Measurements from ENCODE around the gene IPO9. TPM values are rescaled to one million over a fixed set of nuclear protein-coding genes. Genes with fewer than 3 reads are reported as not detected.

Gene IPO9
- total RNA-seq, 1 donor from 2014 or later, result 9.3 TPM

DNA sequence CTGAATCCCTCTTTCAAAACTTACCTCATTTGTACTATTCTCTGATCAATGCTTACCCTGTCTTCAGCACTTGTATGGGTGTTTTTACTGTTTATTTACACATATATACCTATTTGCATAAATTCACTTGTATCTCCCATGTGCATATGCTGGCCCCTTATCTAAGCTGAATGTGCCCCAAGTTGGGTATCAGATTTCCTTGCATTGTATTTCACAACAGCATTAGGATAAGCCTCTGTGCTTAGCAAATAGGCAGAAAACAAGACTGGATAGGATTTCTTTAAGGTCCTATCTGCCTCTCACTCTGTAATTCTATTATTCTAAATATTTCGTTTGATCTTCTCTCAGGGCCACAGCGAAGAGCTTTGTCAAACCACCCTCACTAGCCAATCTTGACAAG, 45.9 kb upstream of the IPO9 start:
- no peak overlapping the region for H3K4me3 ChIP-seq
- H3K9me3 ChIP-seq, result no peaks in the 10 kb centered on the region
- no peaks in the 10 kb centered on the region for H3K27me3 ChIP-seq
- peak overlapping the region; percentile 9 to 84 for H3K27ac ChIP-seq
- DNase-seq (ENCODE audit: low spot score in 2 of 2), result no peak
- H3K36me3 ChIP-seq, result peaks cover 74 to 75% of the 10 kb centered on the region in 2 donors
- H3K4me1 ChIP-seq, result peaks cover 19 to 50% of the 10 kb centered on the region in 2 donors
- TF ChIP-seq, protein P1, sequence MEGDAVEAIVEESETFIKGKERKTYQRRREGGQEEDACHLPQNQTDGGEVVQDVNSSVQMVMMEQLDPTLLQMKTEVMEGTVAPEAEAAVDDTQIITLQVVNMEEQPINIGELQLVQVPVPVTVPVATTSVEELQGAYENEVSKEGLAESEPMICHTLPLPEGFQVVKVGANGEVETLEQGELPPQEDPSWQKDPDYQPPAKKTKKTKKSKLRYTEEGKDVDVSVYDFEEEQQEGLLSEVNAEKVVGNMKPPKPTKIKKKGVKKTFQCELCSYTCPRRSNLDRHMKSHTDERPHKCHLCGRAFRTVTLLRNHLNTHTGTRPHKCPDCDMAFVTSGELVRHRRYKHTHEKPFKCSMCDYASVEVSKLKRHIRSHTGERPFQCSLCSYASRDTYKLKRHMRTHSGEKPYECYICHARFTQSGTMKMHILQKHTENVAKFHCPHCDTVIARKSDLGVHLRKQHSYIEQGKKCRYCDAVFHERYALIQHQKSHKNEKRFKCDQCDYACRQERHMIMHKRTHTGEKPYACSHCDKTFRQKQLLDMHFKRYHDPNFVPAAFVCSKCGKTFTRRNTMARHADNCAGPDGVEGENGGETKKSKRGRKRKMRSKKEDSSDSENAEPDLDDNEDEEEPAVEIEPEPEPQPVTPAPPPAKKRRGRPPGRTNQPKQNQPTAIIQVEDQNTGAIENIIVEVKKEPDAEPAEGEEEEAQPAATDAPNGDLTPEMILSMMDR (IDR thresholded peaks at IDR 0.05), result no peak
- intact Hi-C loops (cut with DNase I), result no loop called here

DNA sequence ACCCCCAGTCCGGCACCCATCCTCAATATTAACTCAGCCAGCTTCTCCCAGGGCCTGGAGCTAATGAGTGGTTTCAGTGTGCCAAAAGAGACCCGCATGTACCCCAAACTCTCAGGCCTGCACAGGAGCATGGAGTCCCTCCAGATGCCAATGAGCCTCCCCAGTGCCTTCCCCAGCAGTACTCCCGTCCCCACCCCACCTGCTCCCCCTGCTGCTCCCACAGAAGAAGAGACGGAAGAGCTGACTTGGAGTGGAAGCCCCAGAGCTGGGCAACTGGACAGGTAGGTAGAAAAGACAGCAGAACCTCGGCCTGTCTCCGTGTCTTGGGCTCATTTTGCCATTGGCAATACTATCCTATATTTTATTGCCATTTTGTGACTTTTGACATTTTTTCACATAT, 45.4 kb upstream of the IPO9 start:
- no peak overlapping the region for H3K4me3 ChIP-seq
- H3K9me3 ChIP-seq, result no peaks in the 10 kb centered on the region
- DNase-seq (ENCODE audit: low spot score in 2 of 2), result no peak
- peaks cover 79 to 80% of the 10 kb centered on the region in 2 donors for H3K36me3 ChIP-seq
- H3K27ac ChIP-seq, result peak overlapping the region; percentile 9 to 84
- no peaks in the 10 kb centered on the region for H3K27me3 ChIP-seq
- peaks cover 19 to 47% of the 10 kb centered on the region in 2 donors for H3K4me1 ChIP-seq
- TF ChIP-seq, protein P1 (IDR thresholded peaks at IDR 0.05), result no peak
- intact Hi-C loops (cut with DNase I), result no loop called here

DNA sequence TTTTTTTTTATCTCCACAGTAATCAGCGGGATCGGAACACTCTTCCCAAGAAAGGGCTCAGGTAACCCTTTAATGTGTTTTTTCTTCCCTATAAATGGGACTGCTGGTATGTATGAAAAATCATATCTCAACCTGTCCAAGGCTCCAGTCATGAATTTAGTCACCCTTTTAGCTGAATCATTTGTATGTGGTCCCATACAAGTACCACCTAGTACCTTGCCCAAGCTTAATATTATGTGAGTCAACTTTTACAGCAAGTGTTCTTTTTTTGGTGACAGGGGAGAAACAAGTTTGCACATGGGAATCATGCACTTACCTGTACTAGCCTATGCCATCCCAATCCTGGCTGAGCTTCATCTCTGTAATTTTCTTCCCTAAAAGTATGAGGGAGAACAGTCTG, 43.7 kb upstream of the IPO9 start:
- Histone ChIP-seq H3K4me1 (peaks cover 12 to 43% of the 10 kb centered on the region in 2 donors), H3K27ac (peak overlapping the region; percentile 87 to 88), H3K36me3 (peaks cover 91 to 94% of the 10 kb centered on the region in 2 donors), H3K9me3 (no peaks in the 10 kb centered on the region), H3K27me3 (no peaks in the 10 kb centered on the region), H3K4me3 (no peak overlapping the region)
- intact Hi-C loops (cut with DNase I), result no loop called here
- no peak for DNase-seq (ENCODE audit: low spot score in 2 of 2)
- TF ChIP-seq, protein P1 (IDR thresholded peaks at IDR 0.05), result no peak

DNA sequence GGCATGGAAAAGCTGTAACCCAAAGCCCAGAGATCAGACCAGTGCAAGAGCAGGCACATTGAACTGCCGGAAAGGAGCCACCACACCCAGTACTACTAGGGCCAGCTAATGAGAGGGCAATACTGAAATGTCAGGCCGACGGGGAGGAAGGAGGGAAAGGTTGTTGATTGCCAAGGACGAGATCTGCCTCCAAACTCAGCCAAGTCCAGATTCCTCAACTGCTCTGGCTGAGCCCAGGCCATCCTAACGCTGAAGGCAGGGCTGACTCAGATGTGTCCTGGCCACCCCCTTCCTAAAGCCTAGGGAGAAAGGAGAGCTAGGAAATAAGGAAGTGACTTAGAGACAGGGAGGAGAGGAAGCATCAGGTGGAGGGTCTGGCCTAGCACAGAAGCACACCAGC, 42.1 kb upstream of the IPO9 start:
- Histone ChIP-seq H3K36me3 (peaks cover 82 to 87% of the 10 kb centered on the region in 2 donors), H3K27ac (peak overlapping the region; percentile 87 to 88), H3K4me3 (no peak overlapping the region), H3K4me1 (peaks cover 14 to 47% of the 10 kb centered on the region in 2 donors), H3K27me3 (no peaks in the 10 kb centered on the region), H3K9me3 (no peaks in the 10 kb centered on the region)
- TF ChIP-seq, protein P1 (IDR thresholded peaks at IDR 0.05), result no peak
- peak in 1 of 2 donors; percentile 85 for DNase-seq (ENCODE audit: low spot score in 2 of 2)
- intact Hi-C loops (cut with DNase I), result no loop called here

DNA sequence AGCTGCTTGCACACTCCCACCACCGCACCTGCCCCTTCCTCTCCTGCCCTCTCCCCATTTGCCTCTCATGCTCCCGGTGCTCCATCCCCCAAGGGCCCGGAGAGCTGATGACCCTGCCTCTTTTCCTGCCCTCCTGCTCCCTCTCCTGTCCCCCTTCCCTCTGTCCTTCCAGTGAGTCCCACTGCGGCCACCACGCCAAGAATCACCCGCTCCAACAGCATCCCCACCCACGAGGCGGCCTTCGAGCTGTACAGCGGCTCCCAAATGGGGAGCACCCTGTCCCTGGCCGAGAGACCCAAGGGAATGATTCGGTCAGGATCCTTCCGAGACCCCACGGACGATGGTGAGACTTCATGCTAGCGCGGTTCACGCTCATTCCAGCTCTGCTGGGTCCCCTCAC, 40.7 kb upstream of the IPO9 start:
- peaks cover 23 to 58% of the 10 kb centered on the region in 2 donors for H3K4me1 ChIP-seq
- H3K36me3 ChIP-seq, result peaks cover 72 to 74% of the 10 kb centered on the region in 2 donors
- intact Hi-C loops (cut with DNase I), result no loop called here
- peak overlapping the region; percentile 87 to 88 for H3K27ac ChIP-seq
- DNase-seq (ENCODE audit: low spot score in 2 of 2), result peak in 1 of 2 donors; percentile 52
- TF ChIP-seq, protein P1 (IDR thresholded peaks at IDR 0.05), result no peak
- H3K9me3 ChIP-seq, result no peaks in the 10 kb centered on the region
- H3K4me3 ChIP-seq, result no peak overlapping the region
- no peaks in the 10 kb centered on the region for H3K27me3 ChIP-seq

DNA sequence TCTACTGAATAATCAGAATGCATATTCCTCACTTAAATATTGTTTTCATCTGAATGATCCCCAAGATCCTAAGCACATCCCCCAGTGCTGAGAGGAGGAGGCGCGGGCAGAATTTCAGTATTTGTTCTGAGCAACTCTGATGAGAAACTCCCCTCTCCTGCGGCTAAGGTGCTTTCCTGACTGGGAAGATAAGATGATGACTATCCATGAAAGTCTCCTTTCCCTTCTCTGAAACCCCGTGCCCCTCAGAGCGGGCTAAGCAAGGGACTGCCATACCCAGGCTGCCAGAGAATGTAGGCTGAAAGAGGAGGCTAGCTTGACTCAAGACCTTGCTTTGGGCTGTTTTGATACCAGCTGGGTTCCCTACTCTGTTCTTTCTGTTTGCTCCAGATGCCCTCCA, 39.7 kb upstream of the IPO9 start:
- Histone ChIP-seq H3K27me3 (no peaks in the 10 kb centered on the region), H3K4me3 (no peak overlapping the region), H3K27ac (peak overlapping the region; percentile 87 to 88), H3K9me3 (no peaks in the 10 kb centered on the region), H3K36me3 (peaks cover 73 to 74% of the 10 kb centered on the region in 2 donors), H3K4me1 (peaks cover 23 to 58% of the 10 kb centered on the region in 2 donors)
- intact Hi-C loops (cut with DNase I), result no loop called here
- TF ChIP-seq, protein P1 (IDR thresholded peaks at IDR 0.05), result no peak
- DNase-seq (ENCODE audit: low spot score in 2 of 2), result peak in 1 of 2 donors; percentile 53
